Epithelial cell of esophagus (primary cell): ENCODE results near the gene IRX3.

Experiments
- DNase-seq: peaks from one replicate; pipeline ENCODE4 v3.0.0; 2010; ENCODE audit warnings: low read depth
- H3K4me3 ChIP-seq: 2 replicates; pipeline ENCODE4 v1.5.1; 2011; ENCODE audit warnings: mild to moderate bottlenecking, low read length, control low read depth
- CTCF ChIP-seq: IDR thresholded peaks from 2 replicates; pipeline ENCODE4 v1.5.1; 2011; ENCODE audit warnings: low read depth, mild to moderate bottlenecking, low read length, control low read depth, inconsistent platforms; ENCODE audit not compliant: insufficient read depth; ENCODE audit errors: missing control alignments

Gene IRX3

GRCh38 chr16:54283725-54284318, 2.8 kb downstream of the IRX3 start:
- peak overlapping the region; percentile 46 for H3K4me3 ChIP-seq

GRCh38 chr16:54282928-54283724, 3.5 kb downstream of the IRX3 start:
- TF ChIP-seq CTCF: no peak
- H3K4me3 ChIP-seq: peak overlapping the region; percentile 46
- DNase-seq: no peak

More at GRCh38 chr16:54283725-54284318, 2.8 kb downstream of the IRX3 start:
- TF ChIP-seq CTCF: no peak
- DNase-seq: peak; percentile 24

GRCh38 chr16:54282202-54282927, 4.2 kb downstream of the IRX3 start:
- TF ChIP-seq CTCF: peak; percentile 34
- DNase-seq: peak; percentile 42
- no peak overlapping the region for H3K4me3 ChIP-seq

- no peak for DNase-seq
- no peak for TF ChIP-seq CTCF
- no peak overlapping the region for H3K4me3 ChIP-seq
Measured at GRCh38 chr16:54281535-54282201, 4.9 kb downstream of the IRX3 start.

- DNase-seq: peak; percentile 57
- H3K4me3 ChIP-seq: no peak overlapping the region
- TF ChIP-seq CTCF: no peak
Measured at GRCh38 chr16:54280751-54281150, 5.8 kb downstream of the IRX3 start.

- TF ChIP-seq CTCF: no peak
- no peak overlapping the region for H3K4me3 ChIP-seq
- no peak for DNase-seq
Measured at GRCh38 chr16:54277845-54278703, 8.5 kb downstream of the IRX3 start.
